K562 (cell line): ENCODE data around the gene TBC1D2. TPM values are rescaled to one million over a fixed set of nuclear protein-coding genes. Genes with fewer than 3 reads are reported as not detected.
"Not testable (repeated sequence)": the region's sequence is repeated elsewhere in the genome, so short reads cannot be mapped to it uniquely, and the experiment has no call there.

Source experiments
- ATAC-seq: fragments of 200-7000 bp; cut with Tn5 transposase; 3 replicates; pipeline ENCODE4 v1.9.1; 2020; ENCODE audit warnings: moderate library complexity
- BruUV-seq: library from RNA; stranded (reverse); fragments of 400-500 nt; replicated peaks from 2 replicates; lab custom pipeline; 2021; lab: Mats Ljungman, UMichigan
- CTCF ChIA-PET: fragments of 300-600 bp; formaldehyde crosslinking; extraction: SDS; loops from one replicate; lab custom pipeline; 2021; ENCODE audit warnings: low intra/inter-chr PET ratio; lab: Yijun Ruan, JAX
- POLR2A ChIA-PET: fragments of 300-600, 350-650 bp; sonication (Branson Sonifier 250); formaldehyde crosslinking; extraction: SDS; loops from one replicate; lab custom pipeline; 2021; ENCODE audit warnings: antibody characterized with exemption, inconsistent platforms; lab: Yijun Ruan, JAX
- DNase-seq, 4 experiments: peaks; one replicate each; pipeline versions ENCODE4 v3.0.0 to v3.0.0-alpha.2; 2011 to 2018; ENCODE audit warnings: low spot score in 3 of 4, mixed read lengths in 3 of 4; ENCODE audit errors: extremely low read depth in 1 of 4
- FAIRE-seq: peaks from 2 replicates; lab custom pipeline; 2011; peaks lifted over from hg19 to GRCh38; lab: Jason Lieb, UNC
- H2AFZ ChIP-seq: 2 replicates; pipeline ENCODE4 v1.6.0; 2011; ENCODE audit warnings: low read depth, low read length, control low read depth, inconsistent platforms
- H3K27ac ChIP-seq: fragments of 200-600 bp; 3 replicates; pipeline ENCODE4 v1.8.0; 2011; ENCODE audit warnings: low read depth, mild to moderate bottlenecking, control low read depth, inconsistent platforms, low read length, moderate library complexity, mixed read lengths; ENCODE audit errors: extremely low read depth
- H3K27me3 ChIP-seq, 2 experiments: fragments of 300-600 bp in 1 of 2; 2 replicates in 1 of 2; 3 replicates in 1 of 2; pipeline versions ENCODE4 v1.6.0 to v1.8.0; 2011; ENCODE audit warnings: inconsistent platforms in 2 of 2, low read length in 2 of 2, mild to moderate bottlenecking in 1 of 2, mixed read lengths in 1 of 2, moderate library complexity in 1 of 2; ENCODE audit not compliant: control insufficient read depth in 2 of 2, insufficient read depth in 2 of 2
- H3K36me3 ChIP-seq: fragments of 300-600 bp; 3 replicates; pipeline ENCODE4 v1.8.0; 2011; ENCODE audit warnings: mild to moderate bottlenecking, low read length, inconsistent platforms; ENCODE audit not compliant: control insufficient read depth, insufficient read depth
- H3K4me1 ChIP-seq, 2 experiments: fragments of 200-600 bp in 1 of 2; replicated peaks in 1 of 2; 2 replicates in 1 of 2; 3 replicates in 1 of 2; pipeline versions ENCODE4 v1.5.1 to v1.8.0; 2011; ENCODE audit warnings: inconsistent platforms in 2 of 2, low read length in 2 of 2, mild to moderate bottlenecking in 1 of 2, mixed read lengths in 1 of 2, moderate library complexity in 1 of 2; ENCODE audit not compliant: control insufficient read depth in 2 of 2, insufficient read depth in 2 of 2
- H3K4me2 ChIP-seq: 2 replicates; pipeline ENCODE4 v1.6.1; 2011; ENCODE audit warnings: low read length, control low read depth, inconsistent platforms, mixed read lengths; ENCODE audit not compliant: insufficient read depth
- H3K4me3 ChIP-seq: fragments of 200-600 bp; sonication (generic), shearing (Covaris generic); 2 replicates; pipeline ENCODE4 v1.5.1; 2016; ENCODE audit warnings: control low read depth, inconsistent platforms
- H3K79me2 ChIP-seq: fragments of 200-600 bp; 3 replicates; pipeline ENCODE4 v1.8.0; 2011; ENCODE audit warnings: low read length, inconsistent platforms; ENCODE audit not compliant: control insufficient read depth, insufficient read depth
- H3K9ac ChIP-seq, 2 experiments: 2 replicates each; pipeline versions ENCODE4 v1.6.0 to v1.6.1; 2011; ENCODE audit warnings: low read depth in 2 of 2, low read length in 2 of 2, control low read depth in 1 of 2, inconsistent platforms in 1 of 2, mild to moderate bottlenecking in 1 of 2, mixed read lengths in 1 of 2; ENCODE audit not compliant: insufficient read depth in 1 of 2
- H3K9me1 ChIP-seq: one replicate; pipeline ENCODE4 v1.6.0; 2011; ENCODE audit warnings: inconsistent platforms, mild to moderate bottlenecking, low read length, moderate library complexity; ENCODE audit not compliant: control insufficient read depth, insufficient read depth
- H3K9me3 ChIP-seq: replicated peaks from 2 replicates; pipeline ENCODE4 v1.5.1; 2011; ENCODE audit warnings: low read depth, low read length, inconsistent platforms; ENCODE audit not compliant: control insufficient read depth, insufficient read depth
- H4K20me1 ChIP-seq: replicated peaks from 2 replicates; pipeline ENCODE4 v1.6.1; 2011; ENCODE audit warnings: low read length, inconsistent platforms, mixed read lengths; ENCODE audit not compliant: control insufficient read depth, insufficient read depth
- WGBS: fragments of 100-300 bp; shearing (Covaris generic); methylation state at CpG from one replicate; pipeline ENCODE4 v1.1.6; 2016; ENCODE audit warnings: low coverage, mixed read lengths; ENCODE audit not compliant: insufficient coverage; ENCODE audit errors: missing lambda C conversion rate; 5-methylcytosine and 5-hydroxymethylcytosine counted together
- in situ Hi-C: fragments of 300-500 bp; cut with MboI; formaldehyde crosslinking; loops from 4 replicates; pipeline ENCODE4 v1.15.0; 2018; ENCODE audit warnings: inconsistent platforms, mixed read lengths
- intact Hi-C: fragments of 100-400 bp; cut with micrococcal nuclease; formaldehyde crosslinking; loops from 2 replicates; pipeline ENCODE4 v1.14.2; 2022
- polyA plus RNA-seq, 8 experiments: library from polyadenylated mRNA; depleted of rRNA in 4 of 8; stranded (reverse) in 5 of 8; unstranded in 3 of 8; fragments of >200 nt; fragmentation: Nextera tagmentation in 2 of 8; fragmentation: Illumina TruSeq in 1 of 8; extraction: Ambion mirVana in 2 of 8; extraction: Trizol in 1 of 8; gene quantifications; 2 replicates each; pipeline versions ENCODE4 v1.2.1 to v1.2.3, GENCODE V29; 2011 to 2014; ENCODE audit warnings: inconsistent platforms in 1 of 8, missing spikeins in 1 of 8
- total RNA-seq, 7 experiments: library from RNA; depleted of rRNA in 6 of 7; stranded (reverse); fragments of >200 nt in 6 of 7; fragmentation: Illumina TruSeq in 2 of 7; extraction: Trizol in 2 of 7; gene quantifications; 2 replicates each; pipeline versions ENCODE4 v1.2.1 to v1.2.3, GENCODE V29; 2011 to 2021; ENCODE audit warnings: low replicate concordance in 1 of 7

The TBC1D2 gene
- total and polyA plus RNA-seq, 9 of the 15 experiments (the other 6 are each of a cell fraction or from before 2014, with no cell fraction given): 0.10 to 7.0 (median 2.5) TPM

GRCh38 chr9:98270284-98270683 is 14.8 kb upstream of the TBC1D2 start:
- intact Hi-C loops, H3K36me3 ChIP-seq, H2AFZ ChIP-seq, H3K9me1 ChIP-seq, BruUV-seq, DNase-seq, H3K9ac ChIP-seq, H3K27me3 ChIP-seq, H3K4me1 ChIP-seq, H3K9me3 ChIP-seq, CTCF ChIA-PET, H3K4me3 ChIP-seq, FAIRE-seq, H4K20me1 ChIP-seq, ATAC-seq, H3K79me2 ChIP-seq, H3K27ac ChIP-seq, H3K4me2 ChIP-seq, POLR2A ChIA-PET: not testable (repeated sequence)
- in situ Hi-C loops: loop anchor here (25.0 kb wide), 1 partner anchor 358 kb away; the partner anchor contains the start of gene TRMO
- WGBS: 43% methylated on average over 2 of the region's 11 CpGs

GRCh38 chr9:98269652-98270051 is 14.2 kb upstream of the TBC1D2 start:
- POLR2A ChIA-PET, H2AFZ ChIP-seq, H4K20me1 ChIP-seq, BruUV-seq, H3K27me3 ChIP-seq, H3K9me1 ChIP-seq, H3K4me1 ChIP-seq, intact Hi-C loops, FAIRE-seq, CTCF ChIA-PET, H3K36me3 ChIP-seq, H3K9ac ChIP-seq, H3K27ac ChIP-seq, DNase-seq, H3K9me3 ChIP-seq, H3K4me3 ChIP-seq, H3K79me2 ChIP-seq, ATAC-seq, H3K4me2 ChIP-seq: not testable (repeated sequence)
- 9% methylated on average over 5 of the region's 10 CpGs for WGBS
- in situ Hi-C loops: loop anchor here (25.0 kb wide), 1 partner anchor 357 kb away; the partner anchor contains the start of gene TRMO

- BruUV-seq, DNase-seq, ATAC-seq, H3K79me2 ChIP-seq, CTCF ChIA-PET, H4K20me1 ChIP-seq, H3K4me2 ChIP-seq, H3K9ac ChIP-seq, H3K4me1 ChIP-seq, H3K9me3 ChIP-seq, H3K36me3 ChIP-seq, H2AFZ ChIP-seq, H3K4me3 ChIP-seq, intact Hi-C loops, POLR2A ChIA-PET, H3K27me3 ChIP-seq, FAIRE-seq, H3K27ac ChIP-seq, H3K9me1 ChIP-seq: not testable (repeated sequence)
- in situ Hi-C loops: loop anchor here (25.0 kb wide), 1 partner anchor 355 kb away; the partner anchor contains the start of gene TRMO
- 77% methylated on average over 8 of the region's 8 CpGs for WGBS
These were observed 12.1 kb upstream of the TBC1D2 start for GRCh38 chr9:98267556-98267955.
